CD14-positive monocyte (primary cell): ENCODE results near the gene ITPKA. TPM values are rescaled to one million over a fixed set of nuclear protein-coding genes. Genes with fewer than 3 reads are reported as not detected.

ENCODE experiments used
- DNase-seq, 3 donors: peaks; one replicate each; pipeline ENCODE4 v3.0.0-alpha.2; 2011 to 2022
- H2AFZ ChIP-seq: 2 replicates; pipeline ENCODE4 v1.6.0; 2012; ENCODE audit warnings: mild to moderate bottlenecking, low read depth, low read length, inconsistent platforms; ENCODE audit not compliant: insufficient read depth, poor library complexity, severe bottlenecking
- H3K27ac ChIP-seq, 2 donors: 1 replicate in 1 of 2; 2 replicates in 1 of 2; pipeline ENCODE4 v1.5.1; 2012 to 2013; ENCODE audit warnings: low read length in 2 of 2, control low read depth in 1 of 2, inconsistent platforms in 1 of 2, low read depth in 1 of 2, mild to moderate bottlenecking in 1 of 2
- H3K27me3 ChIP-seq, 2 donors: one replicate each; pipeline versions ENCODE4 v1.6.0 to v1.6.1; 2011 to 2013; ENCODE audit warnings: low read length in 2 of 2; ENCODE audit not compliant: control insufficient read depth in 2 of 2, insufficient read depth in 2 of 2
- H3K36me3 ChIP-seq, 2 donors: replicated peaks in 1 of 2; 1 replicate in 1 of 2; 2 replicates in 1 of 2; pipeline versions ENCODE4 v1.5.1 to v1.6.1; 2012 to 2013; ENCODE audit warnings: low read length in 2 of 2, control low read depth in 1 of 2, inconsistent platforms in 1 of 2, mild to moderate bottlenecking in 1 of 2; ENCODE audit not compliant: insufficient read depth in 2 of 2, control insufficient read depth in 1 of 2
- H3K4me1 ChIP-seq, 2 donors: 1 replicate in 1 of 2; 2 replicates in 1 of 2; pipeline versions ENCODE4 v1.5.1 to v1.6.1; 2012 to 2013; ENCODE audit warnings: low read length in 2 of 2, control low read depth in 1 of 2, inconsistent platforms in 1 of 2, mild to moderate bottlenecking in 1 of 2, moderate library complexity in 1 of 2; ENCODE audit not compliant: insufficient read depth in 2 of 2, control insufficient read depth in 1 of 2
- H3K4me2 ChIP-seq: replicated peaks from 2 replicates; pipeline ENCODE3; 2012; ENCODE audit warnings: low read length, moderate library complexity, mild to moderate bottlenecking; ENCODE audit not compliant: poor library complexity, severe bottlenecking; ENCODE audit errors: extremely low read depth
- H3K4me3 ChIP-seq, 3 experiments: fragments of 200-600 bp in 1 of 3; sonication (generic) in 1 of 3; replicated peaks in 1 of 3; 1 replicate in 2 of 3; 2 replicates in 1 of 3; pipeline ENCODE4 v1.5.1; 2011 to 2013; ENCODE audit warnings: low read length in 3 of 3, mild to moderate bottlenecking in 3 of 3, control low read depth in 2 of 3, low read depth in 2 of 3, inconsistent platforms in 1 of 3, moderate library complexity in 1 of 3
- H3K79me2 ChIP-seq: 2 replicates; pipeline ENCODE4 v1.6.0; 2012; ENCODE audit warnings: mild to moderate bottlenecking, control low read depth, inconsistent platforms, low read length, moderate library complexity; ENCODE audit not compliant: insufficient read depth
- H3K9ac ChIP-seq: 2 replicates; pipeline ENCODE4 v1.6.0; 2017; ENCODE audit warnings: low read length, mild to moderate bottlenecking; ENCODE audit not compliant: insufficient read depth, poor library complexity, severe bottlenecking
- H3K9me3 ChIP-seq, 2 donors: replicated peaks in 1 of 2; 1 replicate in 1 of 2; 2 replicates in 1 of 2; pipeline versions ENCODE4 v1.5.1 to v1.6.1; 2012 to 2013; ENCODE audit warnings: low read length in 2 of 2, control low read depth in 1 of 2; ENCODE audit not compliant: control insufficient read depth in 1 of 2, insufficient read depth in 1 of 2
- H4K20me1 ChIP-seq: 2 replicates; pipeline ENCODE4 v1.6.0; 2012; ENCODE audit warnings: mild to moderate bottlenecking, low read length, control low read depth, moderate library complexity; ENCODE audit not compliant: insufficient read depth
- H3K27ac Mint-ChIP-seq, 7 donors: one replicate each; pipeline ENCODE4 v1.8.0; 2020; ENCODE audit warnings: mild to moderate bottlenecking in 7 of 7, mixed read lengths in 7 of 7, moderate library complexity in 6 of 7, inconsistent platforms in 2 of 7
- H3K27me3 Mint-ChIP-seq, 3 donors: one replicate each; pipeline ENCODE4 v1.8.0; 2021 to 2022; ENCODE audit warnings: low read depth in 3 of 3, mild to moderate bottlenecking in 3 of 3, mixed read lengths in 3 of 3, moderate library complexity in 3 of 3, inconsistent platforms in 1 of 3
- H3K36me3 Mint-ChIP-seq, 2 donors: one replicate each; pipeline ENCODE4 v1.8.0; 2020; ENCODE audit warnings: mixed read lengths in 2 of 2, inconsistent platforms in 1 of 2, mild to moderate bottlenecking in 1 of 2
- H3K4me1 Mint-ChIP-seq: one replicate; pipeline ENCODE4 v1.8.0; 2020; ENCODE audit warnings: mild to moderate bottlenecking, mixed read lengths
- H3K4me3 Mint-ChIP-seq, 2 donors: one replicate each; pipeline ENCODE4 v1.8.0; 2020; ENCODE audit warnings: mild to moderate bottlenecking in 2 of 2, mixed read lengths in 2 of 2, moderate library complexity in 1 of 2
- H3K9me3 Mint-ChIP-seq, 7 donors: one replicate each; pipeline ENCODE4 v1.8.0; 2020 to 2022; ENCODE audit warnings: mixed read lengths in 7 of 7, mild to moderate bottlenecking in 6 of 7, moderate library complexity in 6 of 7, inconsistent platforms in 2 of 7
- CTCF ChIP-seq: fragments of 200-600 bp; IDR thresholded peaks from one replicate; pipeline ENCODE4 v1.8.0; 2022; ENCODE audit warnings: antibody characterized with exemption, mild to moderate bottlenecking
- WGBS: methylation state at CpG from one replicate; pipeline ENCODE4 v1.1.5; 2013; ENCODE audit warnings: missing lambda C conversion rate; ENCODE audit not compliant: insufficient coverage; 5-methylcytosine and 5-hydroxymethylcytosine counted together
- intact Hi-C, 2 donors: fragments of 100-400 bp; cut with micrococcal nuclease; formaldehyde crosslinking; loops; one replicate each; pipeline versions ENCODE4 v1.15.0 to v1.15.1; 2023
- polyA plus RNA-seq, 3 donors: library from polyadenylated mRNA; depleted of rRNA in 1 of 3; unstranded in 2 of 3; stranded (reverse) in 1 of 3; fragments of 300-500 nt in 2 of 3; fragments of >200 nt in 1 of 3; fragmentation: Illumina TruSeq in 2 of 3; gene quantifications; 1 replicate in 2 of 3; 2 replicates in 1 of 3; pipeline ENCODE4 v1.2.3, GENCODE V29; 2012 to 2021

ITPKA gene
- polyA plus RNA-seq, 3 donors: 0.31 TPM; not detected in 2

GRCh38 chr15:41483115-41483514, 10.6 kb upstream of the ITPKA start:
- Histone ChIP-seq H3K4me2 (no peak overlapping the region), H3K9me3 (no peaks in the 10 kb centered on the region), H3K4me1 (no peaks in the 10 kb centered on the region), H3K27me3 (no peaks in the 10 kb centered on the region), H4K20me1 (no peaks in the 10 kb centered on the region), H3K9ac (no peak overlapping the region), H2AFZ (no peak overlapping the region), H3K27ac (no peak overlapping the region), H3K4me3 (no peak overlapping the region), H3K36me3 (peaks cover 43 to 55% of the 10 kb centered on the region in 2 donors), H3K79me2 (no peaks in the 10 kb centered on the region)
- Mint-ChIP-seq H3K27me3 (peaks cover 3 to 5% (median 4%) of the 10 kb centered on the region in 3 donors), H3K27ac (no peak overlapping the region), H3K4me1 (no peaks in the 10 kb centered on the region), H3K36me3 (peaks cover 48 to 56% of the 10 kb centered on the region in 2 donors), H3K9me3 (peaks cover 0 to 3% (median 1%) of the 10 kb centered on the region in 7 donors), H3K4me3 (no peak overlapping the region)
- no peak for DNase-seq
- TF ChIP-seq CTCF: no peak
- intact Hi-C loops: no loop called here

- Histone ChIP-seq H3K9ac (no peak overlapping the region), H3K79me2 (no peaks in the 10 kb centered on the region), H4K20me1 (no peaks in the 10 kb centered on the region), H3K4me1 (no peaks in the 10 kb centered on the region), H3K36me3 (peaks cover 40 to 51% of the 10 kb centered on the region in 2 donors), H3K4me2 (no peak overlapping the region), H3K4me3 (no peak overlapping the region), H3K27me3 (no peaks in the 10 kb centered on the region), H3K27ac (no peak overlapping the region), H3K9me3 (no peaks in the 10 kb centered on the region), H2AFZ (no peak overlapping the region)
- Mint-ChIP-seq H3K36me3 (peaks cover 46 to 52% of the 10 kb centered on the region in 2 donors), H3K27ac (no peak overlapping the region), H3K27me3 (peaks cover 3 to 5% (median 4%) of the 10 kb centered on the region in 3 donors), H3K4me3 (no peak overlapping the region), H3K9me3 (peaks cover 0 to 3% (median 1%) of the 10 kb centered on the region in 7 donors), H3K4me1 (no peaks in the 10 kb centered on the region)
- no peak for TF ChIP-seq CTCF
- intact Hi-C loops: no loop called here
- no CpG with 5 or more reads among the region's 2 CpGs for WGBS
- no peak for DNase-seq
Observed at GRCh38 chr15:41483519-41483918, 10.2 kb upstream of the ITPKA start.
